Fibroblast of skin of left quadriceps (primary cell): Measurements from ENCODE around the gene OR4K2.
"Not testable (repeated sequence)": the region's sequence is repeated elsewhere in the genome, so short reads cannot be mapped to it uniquely, and the experiment has no call there.

Experiments used
- DNase-seq, 2 experiments: peaks; one replicate each; pipeline ENCODE4 v3.0.0-alpha.2; 2013; ENCODE audit warnings: low read depth in 2 of 2

Gene OR4K2

DNA sequence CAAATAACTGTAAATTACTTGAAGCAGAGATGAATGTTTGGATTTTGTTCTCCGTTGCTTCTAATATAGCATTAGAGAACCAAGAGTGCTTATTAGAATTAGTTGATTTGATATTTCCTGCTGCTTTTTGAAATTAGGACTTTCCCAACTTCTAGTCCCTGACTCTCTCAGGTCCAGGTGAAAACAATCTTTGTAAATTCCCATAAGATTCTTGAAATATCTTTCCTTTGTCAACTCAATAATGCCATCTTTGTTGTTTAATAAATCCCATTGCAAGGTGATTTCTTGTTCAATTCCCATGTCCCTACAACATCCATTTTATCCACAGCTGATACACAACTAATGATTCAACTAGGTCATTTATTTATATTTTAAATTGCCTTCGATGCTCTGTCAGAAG lies at the start of gene OR4K2:
TSS of gene OR4K2 (plus strand) at position 301 of the 400 bp plus-strand sequence. CDS start 1,126 bp downstream, outside the sequence.
- no peak for DNase-seq

DNA sequence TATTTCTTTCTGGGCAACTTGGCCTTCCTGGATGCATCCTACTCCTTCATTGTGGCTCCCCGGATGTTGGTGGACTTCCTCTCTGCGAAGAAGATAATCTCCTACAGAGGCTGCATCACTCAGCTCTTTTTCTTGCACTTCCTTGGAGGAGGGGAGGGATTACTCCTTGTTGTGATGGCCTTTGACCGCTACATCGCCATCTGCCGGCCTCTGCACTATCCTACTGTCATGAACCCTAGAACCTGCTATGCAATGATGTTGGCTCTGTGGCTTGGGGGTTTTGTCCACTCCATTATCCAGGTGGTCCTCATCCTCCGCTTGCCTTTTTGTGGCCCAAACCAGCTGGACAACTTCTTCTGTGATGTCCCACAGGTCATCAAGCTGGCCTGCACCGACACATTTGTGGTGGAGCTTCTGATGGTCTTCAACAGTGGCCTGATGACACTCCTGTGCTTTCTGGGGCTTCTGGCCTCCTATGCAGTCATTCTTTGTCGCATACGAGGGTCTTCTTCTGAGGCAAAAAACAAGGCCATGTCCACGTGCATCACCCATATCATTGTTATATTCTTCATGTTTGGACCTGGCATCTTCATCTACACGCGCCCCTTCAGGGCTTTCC lies 47.2 kb upstream of the OR4K2 start:
- DNase-seq: not testable (repeated sequence)

DNA sequence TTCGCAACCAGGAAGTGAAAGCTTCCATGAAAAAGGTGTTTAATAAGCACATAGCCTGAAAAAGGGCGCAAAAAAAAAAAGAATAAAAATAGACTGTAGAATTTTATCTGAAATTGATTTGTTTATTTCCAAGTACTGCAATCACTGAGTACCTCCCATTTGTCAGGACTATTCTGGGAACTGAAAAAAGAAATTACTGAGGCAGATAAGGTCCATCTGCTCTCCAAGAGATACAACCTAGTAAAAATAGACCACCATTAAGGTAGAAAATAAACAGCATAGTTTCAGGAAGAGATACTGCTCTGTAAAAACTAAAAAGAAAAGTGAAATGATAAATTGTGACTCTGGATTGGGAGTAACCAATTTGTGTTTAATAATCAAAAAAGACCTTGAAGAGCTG lies 46.6 kb upstream of the OR4K2 start:
- DNase-seq: no peak

- DNase-seq: not testable (repeated sequence)
Observed at GRCh38 chr14:19834203-19834848, 40.6 kb upstream of the OR4K2 start.

GRCh38 chr14:19838433-19838832 lies 36.5 kb upstream of the OR4K2 start:
- no peak for DNase-seq

DNA sequence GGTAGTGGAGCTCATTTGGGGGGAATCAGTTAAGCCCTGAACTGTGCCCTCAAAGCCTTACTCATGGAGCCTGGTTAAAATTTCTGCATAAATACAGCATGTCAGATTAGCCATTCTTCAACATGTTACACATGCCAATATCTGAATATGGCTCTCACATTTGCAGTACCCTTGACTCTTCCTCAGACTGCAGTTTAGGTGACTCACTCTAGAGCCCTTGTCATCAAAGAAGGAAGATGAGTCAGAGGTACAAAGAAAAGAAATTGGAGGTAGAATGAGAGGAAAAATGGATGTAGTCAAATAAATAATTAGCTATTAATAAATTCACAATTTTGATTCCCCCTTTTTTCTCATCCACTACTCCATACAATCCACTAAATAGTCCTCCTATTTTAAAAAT lies 23.6 kb upstream of the OR4K2 start:
- no peak for DNase-seq

DNA sequence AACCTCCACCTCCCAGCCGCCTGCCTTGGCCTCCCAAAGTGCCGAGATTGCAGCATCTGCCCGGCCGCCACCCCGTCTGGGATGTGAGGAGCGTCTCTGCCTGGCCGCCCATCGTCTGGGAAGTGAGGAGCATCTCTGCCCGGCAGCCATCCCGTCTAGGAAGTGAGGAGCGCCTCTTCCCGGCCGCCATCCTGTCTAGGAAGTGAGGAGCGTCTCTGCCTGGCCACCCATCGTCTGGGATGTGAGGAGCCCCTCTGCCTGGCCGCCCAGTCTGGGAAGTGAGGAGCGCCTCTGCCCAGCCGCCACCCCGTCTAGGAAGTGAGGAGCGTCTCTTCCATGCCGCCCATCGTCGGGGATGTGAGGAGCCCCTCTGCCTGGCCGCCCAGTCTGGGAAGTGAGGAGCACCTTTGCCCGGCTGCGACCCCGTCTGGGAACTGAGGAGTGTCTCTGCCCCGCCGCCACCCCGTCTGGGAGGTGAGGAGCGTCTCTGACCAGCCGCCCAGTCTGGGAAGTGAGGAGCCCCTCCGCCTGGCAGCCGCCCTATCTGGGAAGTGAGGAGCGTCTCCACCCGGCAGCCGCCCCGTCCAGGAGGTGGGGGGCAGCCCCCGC lies 8.8 kb upstream of the OR4K2 start:
- DNase-seq: not testable (repeated sequence)

DNA sequence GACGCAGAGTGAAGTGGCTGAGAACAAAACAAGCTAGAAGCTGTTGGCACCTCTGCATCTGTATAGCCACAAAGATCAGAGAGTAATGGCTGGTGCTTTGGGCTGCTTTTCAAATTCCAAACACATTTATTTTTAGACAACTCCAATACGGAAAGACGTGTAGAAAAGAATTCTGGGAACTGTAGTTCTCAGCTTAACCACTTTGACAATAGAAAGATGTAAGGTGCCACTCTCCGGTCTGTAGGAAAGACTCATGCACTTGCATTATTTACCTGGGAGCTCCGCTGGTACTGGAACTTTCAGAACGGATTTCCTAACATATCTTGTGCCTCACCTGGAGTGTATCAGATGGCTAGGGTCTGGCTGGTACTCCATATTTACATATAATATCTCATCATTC lies 1.8 kb upstream of the OR4K2 start:
- no peak for DNase-seq

DNA sequence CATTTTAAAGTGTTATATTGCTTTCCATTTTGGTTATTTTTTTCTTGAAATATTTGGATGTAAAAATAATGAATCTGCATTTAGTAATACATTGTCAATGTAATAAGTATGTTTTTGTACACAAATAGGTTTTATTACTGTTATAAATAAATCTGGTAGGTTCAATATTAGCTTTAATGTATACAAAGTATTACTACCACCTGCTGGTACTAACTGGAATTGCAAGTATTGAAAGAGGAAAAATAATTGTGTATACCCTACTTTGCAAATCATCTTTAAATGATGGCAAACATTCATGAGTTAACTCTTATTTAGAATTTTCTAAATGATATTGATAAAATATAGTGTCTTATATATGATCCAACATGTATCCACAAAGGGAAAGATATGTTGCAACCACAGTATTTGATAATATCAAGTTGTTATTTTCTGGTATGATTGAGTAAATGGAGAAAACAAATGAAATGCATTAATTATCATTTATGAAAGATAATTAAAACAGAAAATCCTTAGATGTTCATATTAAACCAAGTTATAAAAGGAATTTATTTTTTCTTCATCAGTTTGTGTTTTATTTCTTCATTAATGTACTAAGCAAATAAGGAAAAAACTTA lies 3.2 kb downstream of the OR4K2 start:
- no peak for DNase-seq

- no peak for DNase-seq
Observed at GRCh38 chr14:19895282-19895681, 20.3 kb downstream of the OR4K2 start.

- no peak for DNase-seq
Observed at GRCh38 chr14:19900999-19901398, 26.1 kb downstream of the OR4K2 start.

- DNase-seq: no peak
Observed at GRCh38 chr14:19902409-19902808, 27.5 kb downstream of the OR4K2 start.

DNA sequence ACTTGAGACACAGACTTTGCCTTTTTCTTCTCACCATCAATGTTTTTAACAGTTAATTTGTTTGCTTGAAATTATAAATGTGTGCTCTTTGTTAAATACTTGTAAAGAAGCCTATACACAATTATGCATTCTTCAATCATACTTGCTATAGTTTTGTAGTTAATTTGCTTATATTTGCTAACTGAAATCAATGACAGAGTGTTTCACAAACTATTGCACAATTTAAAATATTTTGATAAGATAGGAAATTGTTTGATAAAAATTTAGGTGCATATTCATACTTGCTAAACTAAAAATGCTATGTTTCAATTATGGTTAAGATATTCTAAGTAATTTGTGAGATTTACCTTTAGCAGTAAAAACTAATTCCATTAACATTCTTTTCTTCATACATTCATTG lies 31.7 kb downstream of the OR4K2 start:
- no peak for DNase-seq

GRCh38 chr14:19911114-19911513 lies 36.2 kb downstream of the OR4K2 start:
- DNase-seq: no peak

DNA sequence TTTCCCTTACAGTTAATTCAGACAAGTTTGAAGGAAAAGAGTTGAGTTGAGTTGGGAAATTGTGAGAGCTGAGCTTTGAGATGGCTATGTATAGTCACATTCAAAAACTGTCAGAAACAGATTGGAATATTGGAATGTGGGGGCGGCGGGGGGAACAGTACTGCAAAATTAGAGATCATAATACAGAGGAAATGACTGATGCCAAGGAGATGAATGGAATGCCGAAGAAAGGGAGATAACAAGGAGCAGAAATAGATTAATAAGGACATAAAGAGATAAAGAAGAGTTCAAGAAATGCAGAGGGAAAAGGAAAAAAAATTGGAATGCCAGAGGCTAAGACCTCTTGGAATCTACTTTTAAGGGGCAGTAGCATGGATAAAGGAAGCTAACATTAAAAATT lies 42.3 kb downstream of the OR4K2 start:
- DNase-seq: no peak

DNA sequence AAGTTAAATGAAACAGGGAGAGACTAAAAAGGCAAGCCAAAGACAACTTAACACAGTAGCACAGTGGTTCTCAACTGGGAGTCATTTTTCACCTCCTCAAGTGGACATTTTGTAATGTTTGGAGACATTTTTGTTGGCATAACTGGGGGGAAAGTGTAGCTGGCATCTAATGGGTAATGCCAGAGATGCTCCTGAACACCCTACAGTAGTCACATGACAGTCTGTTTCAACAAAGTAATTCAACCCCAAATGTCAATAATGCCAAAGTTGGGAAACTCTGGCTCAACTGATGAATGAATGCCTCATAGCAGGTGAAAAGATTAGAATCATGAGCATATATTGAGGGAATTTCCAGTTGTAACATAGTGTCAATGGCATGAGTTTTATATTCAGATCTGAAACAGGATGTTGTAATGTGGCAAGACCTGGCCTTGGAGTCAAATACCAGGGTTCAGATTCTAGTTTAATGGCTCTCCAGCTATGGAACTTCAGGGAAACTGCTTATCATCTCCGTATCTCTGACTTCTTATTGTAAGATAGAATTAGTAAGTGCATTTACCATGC lies 43.1 kb downstream of the OR4K2 start:
- no peak for DNase-seq

DNA sequence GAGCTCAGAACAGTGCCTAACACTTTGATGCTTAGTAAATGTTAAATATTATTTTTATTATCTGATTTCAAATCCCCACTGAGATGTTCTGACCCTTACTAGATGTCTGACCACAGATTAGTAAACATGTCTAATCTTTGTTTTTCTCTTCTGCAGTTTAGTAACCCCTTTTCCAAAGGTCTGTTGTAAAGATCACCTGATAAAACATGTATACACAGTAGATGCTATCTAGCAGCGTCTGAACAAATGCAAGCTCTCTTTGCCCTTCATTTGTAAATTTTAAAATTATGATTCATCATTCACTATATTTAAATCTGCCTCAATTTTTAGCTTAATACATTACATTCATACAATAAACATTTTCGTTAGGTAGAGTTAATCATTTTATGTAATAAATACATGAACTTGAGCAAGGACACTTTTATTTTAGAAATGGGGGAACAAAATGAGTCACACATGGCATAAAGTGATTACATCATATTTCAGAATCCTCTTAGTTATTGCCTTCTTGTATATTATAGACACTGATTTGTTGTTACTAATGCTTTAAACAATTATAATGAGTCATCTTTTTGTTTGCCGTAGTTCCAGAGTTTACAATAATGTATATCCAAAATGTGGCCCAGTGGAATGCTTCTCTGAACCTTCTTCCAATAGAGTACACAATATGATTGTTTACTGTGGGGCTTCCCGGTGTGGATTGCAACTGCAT lies 43.8 kb downstream of the OR4K2 start:
- no peak for DNase-seq

GRCh38 chr14:19920021-19920657 lies 45.2 kb downstream of the OR4K2 start, which contains the start of gene OR4K5:
Gene OR4K5, plus strand, starts transcription at chr14:19920607. Its CDS starts 0 bp downstream, at chr14:19920607.
- DNase-seq: no peak

DNA sequence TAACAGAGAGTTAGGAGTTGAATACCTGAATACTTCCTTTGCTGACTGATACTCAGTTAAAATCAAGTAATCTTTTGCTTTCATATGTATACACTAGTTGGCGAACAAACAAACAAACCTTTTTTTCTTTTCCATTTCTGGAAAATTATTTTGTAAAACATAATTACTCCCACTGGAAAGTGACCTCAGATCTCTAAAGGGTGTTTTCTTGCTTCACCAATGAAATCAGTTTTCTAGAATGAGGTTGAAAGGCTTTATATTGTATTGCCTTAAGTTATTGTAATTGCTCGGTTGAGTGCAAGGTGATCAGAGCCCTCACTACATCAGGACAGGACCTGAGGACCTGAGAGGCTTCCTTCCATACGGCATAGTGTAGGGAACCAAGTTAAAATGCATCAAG lies 55.7 kb downstream of the OR4K2 start, which contains the start of gene OR4K1:
TSS of gene OR4K1 (plus strand) at position 301 of the 400 bp plus-strand sequence. CDS start 4,750 bp downstream, outside the sequence.
- DNase-seq: no peak
